HL-60/S4 (cell line): ENCODE results near the gene WFIKKN2.
"Not testable (repeated sequence)": the region's sequence is repeated elsewhere in the genome, so short reads cannot be mapped to it uniquely, and the experiment has no call there.

Source experiments
- in situ Hi-C: fragments of 300-500 bp; cut with MboI; formaldehyde crosslinking; loops from 2 replicates; pipeline ENCODE4 v1.14.3; 2022; ENCODE audit warnings: low sequenced_read_pairs

The WFIKKN2 gene, protein sequence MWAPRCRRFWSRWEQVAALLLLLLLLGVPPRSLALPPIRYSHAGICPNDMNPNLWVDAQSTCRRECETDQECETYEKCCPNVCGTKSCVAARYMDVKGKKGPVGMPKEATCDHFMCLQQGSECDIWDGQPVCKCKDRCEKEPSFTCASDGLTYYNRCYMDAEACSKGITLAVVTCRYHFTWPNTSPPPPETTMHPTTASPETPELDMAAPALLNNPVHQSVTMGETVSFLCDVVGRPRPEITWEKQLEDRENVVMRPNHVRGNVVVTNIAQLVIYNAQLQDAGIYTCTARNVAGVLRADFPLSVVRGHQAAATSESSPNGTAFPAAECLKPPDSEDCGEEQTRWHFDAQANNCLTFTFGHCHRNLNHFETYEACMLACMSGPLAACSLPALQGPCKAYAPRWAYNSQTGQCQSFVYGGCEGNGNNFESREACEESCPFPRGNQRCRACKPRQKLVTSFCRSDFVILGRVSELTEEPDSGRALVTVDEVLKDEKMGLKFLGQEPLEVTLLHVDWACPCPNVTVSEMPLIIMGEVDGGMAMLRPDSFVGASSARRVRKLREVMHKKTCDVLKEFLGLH

DNA sequence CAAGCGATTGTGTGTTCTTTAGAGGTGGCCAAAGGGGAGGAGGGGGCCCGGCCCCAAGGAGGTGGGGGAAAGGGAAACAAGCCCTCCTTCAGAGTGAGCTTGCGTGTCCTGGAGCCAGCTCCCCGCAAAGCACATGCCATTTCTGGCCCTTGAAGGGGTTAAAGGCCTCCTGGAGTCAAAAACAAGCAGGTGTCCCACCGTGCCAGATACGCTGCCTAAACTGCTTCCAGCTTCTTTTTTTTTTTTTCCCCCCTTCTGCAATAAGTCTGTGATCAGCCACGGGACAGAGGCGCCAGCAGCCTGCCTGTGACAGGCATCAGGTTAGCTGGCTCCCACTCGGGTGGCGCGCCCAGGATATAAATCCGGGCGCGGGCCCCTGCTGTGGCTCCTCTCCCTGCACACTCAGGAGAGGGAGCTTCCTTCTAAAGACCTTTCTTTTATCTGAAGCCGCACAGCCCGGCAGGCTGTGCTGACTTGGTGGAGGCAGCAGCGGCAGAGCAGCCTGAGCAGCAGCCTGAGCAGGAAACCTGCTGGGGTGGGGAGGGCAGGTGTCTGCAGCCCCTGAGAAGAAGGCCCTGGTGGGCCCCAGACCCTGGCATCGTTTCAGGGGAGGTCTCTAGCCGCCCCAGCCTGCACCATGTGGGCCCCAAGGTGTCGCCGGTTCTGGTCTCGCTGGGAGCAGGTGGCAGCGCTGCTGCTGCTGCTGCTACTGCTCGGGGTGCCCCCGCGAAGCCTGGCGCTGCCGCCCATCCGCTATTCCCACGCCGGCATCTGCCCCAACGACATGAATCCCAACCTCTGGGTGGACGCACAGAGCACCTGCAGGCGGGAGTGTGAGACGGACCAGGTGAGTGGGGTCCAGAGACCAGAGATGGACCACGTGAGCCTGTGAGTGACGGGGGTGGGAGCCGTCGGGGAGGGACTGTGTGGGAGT lies at the start of gene WFIKKN2:
WFIKKN2 (plus strand) TSS at position 286 of the 934 bp plus-strand sequence; CDS start at position 638, 352 bp downstream.
- in situ Hi-C loops: no loop called here

DNA sequence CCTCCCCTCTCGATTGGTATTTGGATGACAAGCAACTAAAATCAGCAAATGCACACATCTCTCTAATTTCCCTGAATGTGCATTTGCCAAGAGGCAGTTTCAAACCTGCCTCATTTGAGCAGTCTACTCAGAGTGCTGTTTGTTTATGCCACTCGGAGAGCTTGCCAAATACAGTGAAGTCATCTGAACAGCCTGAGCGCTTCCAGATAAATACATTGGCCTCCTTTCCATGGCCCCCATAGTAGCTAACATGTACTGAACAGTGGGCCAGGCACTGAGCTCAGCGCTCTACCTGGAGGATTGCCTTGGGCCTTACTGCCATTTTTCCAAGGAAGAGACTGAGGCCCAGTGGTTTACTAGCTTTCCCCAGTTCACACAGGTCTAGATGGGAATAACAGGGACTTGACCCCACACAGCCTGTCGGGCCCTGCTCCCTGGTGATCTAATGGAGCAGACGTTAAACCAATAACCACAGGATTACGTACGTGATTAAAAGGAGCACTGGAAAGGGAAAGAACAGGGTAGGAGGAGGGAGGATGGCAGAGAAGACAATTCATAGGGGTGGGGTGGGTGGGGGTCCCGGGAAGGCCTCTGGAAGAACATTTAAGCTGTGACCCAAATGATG lies 49.3 kb upstream of the WFIKKN2 start:
- in situ Hi-C loops: no loop called here

DNA sequence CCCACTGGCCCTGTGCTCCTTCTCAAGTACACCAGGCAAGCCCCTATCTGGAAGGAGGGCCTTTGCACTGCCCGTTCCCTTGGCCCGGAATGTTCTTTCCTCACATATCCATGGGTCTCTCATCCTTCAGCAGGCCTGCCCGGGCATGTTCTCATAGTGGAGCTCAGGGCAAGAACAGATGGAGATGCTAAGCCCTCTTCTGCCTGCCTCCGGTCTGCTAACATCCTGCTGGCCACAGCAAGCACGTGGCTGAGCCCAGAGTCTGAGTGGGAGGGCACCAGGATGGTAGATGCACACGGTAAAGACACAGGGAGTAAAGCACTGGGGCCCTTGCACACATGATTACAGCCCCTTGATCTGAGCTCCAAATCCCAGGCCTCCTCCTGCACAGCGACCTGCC lies 48.3 kb upstream of the WFIKKN2 start:
- in situ Hi-C loops: no loop called here

DNA sequence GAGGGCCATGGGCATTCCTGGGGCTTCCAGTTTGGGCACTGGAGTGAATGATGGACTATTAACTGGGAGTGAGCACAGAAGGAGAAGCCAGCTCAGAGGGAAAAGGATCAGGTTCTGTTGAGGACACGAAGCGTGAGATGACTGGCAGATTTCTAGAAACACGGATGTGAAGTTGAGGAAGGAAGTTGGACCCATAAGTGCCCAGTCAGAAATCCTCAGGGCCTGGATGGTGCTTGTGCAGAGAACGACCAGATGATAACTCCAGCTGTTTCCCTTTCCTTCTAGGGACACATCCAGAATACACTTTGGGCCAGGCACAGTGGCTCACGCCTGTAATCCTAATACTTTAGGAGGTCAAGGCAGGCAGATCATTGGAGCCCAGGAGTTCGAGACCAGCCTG lies 44.8 kb upstream of the WFIKKN2 start:
- in situ Hi-C loops: no loop called here

DNA sequence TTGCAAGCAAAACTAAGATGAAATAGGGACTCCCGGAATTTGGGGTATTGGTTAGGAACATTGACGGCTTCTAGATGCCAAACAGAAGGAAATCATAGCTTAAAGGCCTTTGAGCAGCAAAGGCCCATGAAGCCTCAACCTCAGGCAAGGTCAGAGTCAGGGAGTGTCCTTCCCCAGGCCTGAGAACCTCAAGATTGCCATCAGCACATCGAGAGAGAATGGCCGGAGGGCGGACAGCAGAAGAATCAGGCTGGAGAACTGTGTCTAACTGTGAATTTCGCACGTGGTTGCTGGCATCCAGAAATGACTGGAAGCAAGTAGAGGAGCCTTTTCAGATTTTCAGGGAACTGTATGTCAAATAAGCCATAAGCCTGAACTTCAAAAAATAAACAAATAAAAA lies 43.3 kb upstream of the WFIKKN2 start:
- in situ Hi-C loops: no loop called here

DNA sequence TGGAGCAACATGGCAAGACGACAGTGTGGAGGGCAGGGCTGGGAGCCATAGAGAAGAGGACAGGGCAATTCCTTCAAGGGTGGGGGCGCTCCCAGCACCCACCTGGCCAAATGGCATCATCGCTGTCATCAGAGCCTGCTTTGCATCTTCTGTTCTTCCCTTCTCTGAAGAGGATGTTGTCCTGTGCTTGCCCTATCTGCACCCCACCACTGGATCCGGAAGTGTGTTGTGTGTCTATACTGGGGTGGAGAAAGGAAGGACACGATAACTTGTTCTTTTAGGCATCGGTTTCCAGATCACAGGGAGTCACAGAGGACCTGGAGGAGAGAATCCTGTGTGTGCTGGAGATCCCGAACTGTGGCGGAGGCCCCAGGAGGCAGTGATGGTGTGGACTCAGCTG lies 42.4 kb upstream of the WFIKKN2 start:
- in situ Hi-C loops: no loop called here

DNA sequence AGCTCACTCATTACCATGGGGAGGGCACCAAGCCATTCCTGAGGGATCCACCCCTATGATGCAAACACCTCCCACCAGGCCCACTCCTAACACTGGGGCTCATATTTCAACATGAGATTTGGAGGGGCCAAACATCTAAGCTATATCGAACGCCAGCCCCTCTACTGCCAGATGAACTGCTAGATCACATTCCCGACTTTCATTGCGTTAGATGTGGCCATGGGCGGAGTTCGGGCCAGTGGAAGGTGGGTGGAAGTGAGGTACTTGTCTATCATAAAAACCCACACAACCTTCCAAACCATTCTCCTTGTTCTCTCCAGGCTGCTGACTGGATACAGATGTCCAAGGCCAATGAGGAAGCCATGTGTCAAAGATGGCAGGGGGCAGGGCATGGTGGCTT lies 41.0 kb upstream of the WFIKKN2 start:
- in situ Hi-C loops: no loop called here

DNA sequence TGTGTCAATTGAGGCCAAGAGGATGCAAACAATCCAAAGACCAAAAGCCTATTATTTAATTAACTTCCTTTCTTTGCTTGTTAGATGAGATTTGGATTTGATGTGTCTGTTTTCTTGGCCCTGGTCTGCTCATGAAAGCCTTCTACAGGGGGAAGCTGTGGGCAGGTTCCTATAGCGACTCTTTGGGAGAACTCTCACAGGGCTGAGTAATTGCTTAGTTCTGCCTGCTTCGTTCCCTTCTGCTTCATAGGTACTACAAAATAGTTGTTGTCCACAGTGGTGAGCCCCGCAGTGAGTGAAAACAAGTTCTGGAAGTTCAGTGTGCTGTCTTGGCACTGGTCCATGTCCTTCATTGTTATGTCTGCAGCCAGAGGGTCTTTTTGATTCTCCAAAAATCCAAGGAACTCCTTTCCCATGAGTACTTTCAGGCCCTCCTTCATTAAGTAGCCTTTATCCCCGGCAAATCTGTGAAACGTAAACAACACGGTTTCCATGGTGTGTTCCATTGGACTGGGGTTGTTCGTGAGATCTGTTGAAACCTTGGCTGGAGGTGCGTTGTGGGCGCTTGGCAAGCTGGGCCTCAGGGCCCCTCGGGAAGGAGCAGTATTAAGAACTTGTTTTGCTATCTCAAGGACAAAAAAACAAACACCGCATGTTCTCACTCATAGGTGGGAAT lies 38.1 kb upstream of the WFIKKN2 start:
- in situ Hi-C loops: no loop called here

DNA sequence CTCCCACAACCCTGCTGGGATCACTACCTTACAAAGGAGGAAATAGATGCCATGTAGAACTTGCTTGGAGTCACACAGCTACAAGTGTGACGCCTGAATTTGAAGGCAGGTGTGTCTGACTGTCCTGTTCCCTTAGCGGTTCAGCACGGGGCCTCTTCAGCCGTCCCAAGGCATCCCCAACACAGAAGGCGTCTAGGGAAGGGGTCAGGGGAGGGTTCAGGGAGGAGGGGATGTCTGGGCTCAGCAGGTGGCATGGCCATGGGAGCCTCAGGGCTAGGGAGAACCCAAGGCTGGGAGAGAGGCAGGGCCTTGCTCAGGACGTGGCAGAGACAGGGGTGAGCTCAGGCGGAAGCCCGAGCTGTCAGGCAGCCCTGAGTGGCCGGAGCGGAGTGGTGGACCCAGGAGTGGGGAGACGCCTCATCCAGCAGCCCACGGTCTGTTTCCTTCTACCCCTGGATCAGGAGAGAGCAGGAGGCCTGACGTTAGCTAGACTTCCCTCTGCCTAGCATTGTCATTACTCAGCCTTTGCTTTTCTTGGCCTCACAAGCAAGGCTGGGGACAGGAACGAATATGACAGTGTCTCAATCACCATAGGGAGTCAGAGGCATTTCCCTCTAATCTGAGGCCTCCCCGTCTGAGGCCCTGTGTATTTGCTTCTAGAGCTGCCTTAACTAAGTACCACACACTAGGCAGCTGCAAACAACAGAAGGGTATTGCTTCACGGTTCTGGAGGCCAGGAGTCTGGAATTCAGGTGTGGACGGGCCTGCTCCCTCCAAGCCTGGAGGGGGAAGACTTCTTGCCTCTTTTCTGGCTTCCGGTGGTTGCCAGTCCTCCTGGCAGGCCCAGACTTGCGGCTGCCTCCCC lies 36.7 kb upstream of the WFIKKN2 start:
- in situ Hi-C loops: no loop called here

DNA sequence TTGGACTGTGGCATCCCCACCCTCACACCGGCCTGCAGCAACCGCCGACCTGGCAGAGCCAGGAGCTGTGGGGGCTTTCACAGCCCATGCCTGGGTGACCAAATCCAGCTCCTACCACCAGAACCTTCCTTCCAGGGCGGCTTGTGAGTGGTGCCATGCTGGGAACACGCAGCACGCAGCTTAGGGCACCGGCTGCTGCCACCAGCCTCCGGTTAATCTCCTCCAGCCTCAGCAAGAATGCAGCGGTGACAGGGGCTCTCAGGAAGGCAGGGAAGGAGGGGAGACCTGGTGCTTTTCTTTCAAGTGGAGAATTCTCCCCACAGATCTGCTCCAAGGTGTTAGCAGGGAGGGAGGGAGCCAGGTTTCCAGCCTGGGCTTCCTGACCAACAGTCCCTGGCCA lies 35.8 kb upstream of the WFIKKN2 start:
- in situ Hi-C loops: no loop called here

DNA sequence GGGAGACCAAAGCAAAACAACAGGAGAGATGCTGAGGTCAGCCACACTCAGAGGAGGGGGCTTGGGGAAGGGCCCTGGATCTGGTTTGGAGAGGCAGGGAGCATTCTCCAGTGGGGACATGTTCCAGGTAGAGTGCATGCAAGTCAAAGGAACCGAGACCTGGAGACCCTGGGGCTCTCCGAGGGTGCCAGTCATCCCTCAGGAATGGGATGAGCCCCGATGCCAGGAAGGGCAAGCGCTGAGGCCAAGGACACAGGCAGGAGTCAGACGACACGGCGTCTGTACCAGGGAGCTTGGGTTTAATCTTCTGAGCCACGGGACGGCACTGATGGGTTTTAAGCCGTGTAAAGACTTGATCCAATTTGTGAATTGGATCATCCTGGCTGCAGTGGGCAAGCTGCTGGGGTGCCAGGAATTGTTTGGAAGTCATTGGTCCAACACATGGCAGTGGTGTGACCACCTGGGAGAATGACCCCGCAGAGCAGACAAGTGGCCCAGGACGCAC lies 35.1 kb upstream of the WFIKKN2 start:
- in situ Hi-C loops: no loop called here

DNA sequence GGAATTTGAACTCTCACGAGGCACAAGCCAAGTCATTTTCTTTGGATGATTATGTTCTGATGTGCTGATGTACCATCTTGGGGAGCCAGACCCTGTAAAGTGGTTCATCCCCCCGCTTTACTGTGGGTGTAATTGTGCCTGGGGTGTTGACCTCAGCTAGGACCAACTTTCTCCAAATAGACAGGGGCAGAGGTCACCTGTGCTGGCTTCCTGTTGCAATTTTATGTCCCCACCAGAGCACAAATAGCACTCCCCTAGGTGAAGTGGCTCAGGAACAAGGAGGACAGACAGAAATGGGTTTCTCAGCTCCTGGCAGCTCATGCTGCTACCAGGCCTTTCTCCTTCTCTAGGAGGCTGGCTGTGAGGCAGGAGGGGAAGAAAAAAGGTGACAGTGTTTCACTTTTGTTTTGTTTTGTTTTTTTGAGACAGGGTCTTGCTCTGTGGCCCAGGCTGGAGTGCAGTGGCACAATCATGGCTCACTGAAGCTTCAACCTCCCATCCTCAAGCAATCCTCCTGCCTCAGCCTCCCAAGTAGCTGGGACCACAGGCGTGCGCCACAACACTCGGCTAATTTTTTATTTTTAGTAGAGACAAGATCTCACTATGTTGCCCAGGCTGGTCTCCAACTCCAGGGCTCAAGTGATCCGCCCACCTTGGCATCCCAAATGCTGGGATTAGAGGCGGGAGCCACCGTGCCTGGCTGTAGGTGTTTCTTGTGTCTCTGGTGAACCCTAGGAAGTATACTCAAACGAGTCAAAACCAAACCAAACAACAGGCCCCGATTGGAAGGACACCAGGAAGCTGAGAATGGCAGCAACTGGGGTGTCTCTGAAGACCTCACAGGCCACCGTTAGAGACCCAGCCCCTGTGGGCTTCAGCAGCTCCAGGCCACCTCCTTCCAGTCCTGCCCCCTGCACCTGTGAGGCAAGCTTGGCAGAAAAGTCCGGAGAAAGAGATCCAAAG lies 32.5 kb upstream of the WFIKKN2 start:
- in situ Hi-C loops: no loop called here

DNA sequence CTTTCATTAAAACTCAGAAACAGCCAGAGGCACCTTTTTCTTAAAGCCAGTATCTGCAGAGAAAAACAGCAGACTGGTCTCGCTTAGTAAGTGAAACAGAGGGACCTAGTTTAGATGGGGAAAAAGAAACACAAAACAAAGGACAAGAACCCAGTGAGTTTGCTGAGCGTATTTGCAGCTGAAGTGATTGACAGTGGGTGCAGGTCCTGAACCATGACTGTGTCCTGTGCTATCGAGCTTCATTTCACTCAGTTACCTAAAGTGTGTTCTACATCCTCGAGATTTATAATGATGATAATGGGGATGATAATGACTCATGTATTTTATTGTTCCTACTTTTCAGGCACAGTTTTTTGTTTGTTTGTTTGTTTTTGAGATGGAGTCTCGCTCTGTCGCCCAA lies 31.7 kb upstream of the WFIKKN2 start:
- in situ Hi-C loops: no loop called here

DNA sequence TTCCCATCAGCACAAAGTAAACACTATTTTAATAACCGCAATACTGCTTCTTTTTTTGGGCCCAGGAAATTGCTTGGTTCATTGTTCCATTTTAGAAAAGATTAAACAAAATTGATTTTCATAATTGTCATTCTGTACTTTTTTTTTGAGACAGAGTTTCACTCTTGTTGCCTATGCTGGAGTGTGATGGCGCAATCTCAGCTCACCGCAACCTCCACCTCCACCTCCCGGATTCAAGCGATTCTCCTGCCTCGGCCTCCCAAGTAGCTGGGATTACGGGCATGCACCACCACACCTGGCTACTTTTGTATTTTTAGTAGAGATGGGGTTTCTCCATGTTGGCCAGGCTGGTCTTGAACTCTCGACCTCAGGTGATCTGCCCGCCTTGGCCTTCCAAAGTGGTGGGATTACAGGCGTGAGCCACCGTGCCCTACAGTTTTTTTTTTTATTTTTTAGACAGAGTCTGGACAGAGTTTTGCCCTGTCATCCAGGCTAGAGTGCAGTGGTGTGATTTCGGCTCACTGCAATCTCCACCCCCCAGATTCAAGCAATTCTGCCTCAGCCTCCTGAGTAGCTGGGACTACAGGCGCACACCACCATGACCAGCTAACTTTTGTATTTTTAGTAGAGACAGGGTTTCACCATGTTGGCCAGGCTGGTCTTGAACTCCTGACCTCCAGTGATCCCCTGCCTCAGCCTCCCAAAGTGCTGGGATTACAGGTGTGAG lies 30.5 kb upstream of the WFIKKN2 start:
- in situ Hi-C loops: not testable (repeated sequence)

DNA sequence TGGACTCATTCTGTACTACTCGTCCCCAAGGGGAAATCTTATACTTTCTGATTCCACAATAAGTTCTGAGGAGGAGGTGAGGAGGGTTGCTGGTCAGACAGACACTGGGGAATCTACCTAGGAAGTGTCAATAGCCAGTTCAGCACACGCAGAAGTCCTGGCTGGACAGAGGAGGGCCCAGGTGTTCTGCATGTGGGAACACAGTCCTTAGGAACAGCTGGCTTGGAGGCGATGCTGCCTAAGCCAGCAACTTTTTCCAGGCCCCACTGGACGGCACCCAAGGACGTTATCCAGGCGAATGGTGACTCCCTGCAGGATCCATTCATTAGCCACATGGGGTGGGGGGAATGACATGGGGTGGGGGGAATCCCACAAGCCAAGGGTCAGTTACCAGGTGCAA lies 29.9 kb upstream of the WFIKKN2 start:
- in situ Hi-C loops: no loop called here

DNA sequence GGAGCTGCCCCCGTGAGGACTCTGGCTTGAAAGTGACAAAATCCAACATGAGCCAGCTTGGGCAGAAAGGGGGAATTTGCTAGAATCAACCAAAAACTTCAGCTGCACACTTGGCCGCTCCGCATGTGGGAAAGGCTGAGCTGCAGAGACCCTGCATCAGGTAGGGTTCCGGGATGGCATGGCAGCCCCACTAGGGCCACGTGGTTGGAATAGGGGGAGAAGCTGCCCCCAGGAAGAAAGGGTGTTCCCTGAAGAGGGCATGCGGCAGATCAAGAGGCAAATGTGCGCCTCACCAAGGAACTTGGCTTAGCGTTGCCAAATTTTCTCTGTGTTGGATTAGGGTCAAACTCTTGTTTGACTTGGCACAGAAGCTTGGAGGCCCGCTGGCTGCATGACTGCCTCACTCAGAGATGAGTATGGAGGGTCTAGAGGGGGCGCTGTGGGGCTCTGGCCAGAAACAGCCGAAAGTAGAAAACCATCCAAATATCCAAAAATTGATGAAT lies 29.2 kb upstream of the WFIKKN2 start:
- in situ Hi-C loops: no loop called here

DNA sequence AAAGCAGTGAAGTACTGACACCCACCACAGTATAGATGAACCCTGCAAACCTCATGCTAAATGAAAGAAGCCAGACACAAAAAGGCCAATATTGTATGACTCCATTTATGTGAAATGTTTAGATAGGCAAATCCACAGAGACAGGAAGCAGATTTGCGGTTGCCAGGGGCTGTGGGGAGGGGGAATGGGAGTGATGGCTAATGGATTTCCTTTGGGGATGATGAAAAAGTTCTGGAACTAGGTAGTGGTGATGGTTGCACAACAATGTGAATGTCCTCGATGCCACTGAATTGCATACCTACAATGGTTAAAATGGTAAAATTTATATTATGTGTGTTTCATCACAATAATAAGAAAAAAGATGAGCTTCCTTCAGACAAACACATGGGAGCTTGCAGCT lies 28.4 kb upstream of the WFIKKN2 start:
- in situ Hi-C loops: no loop called here
